GM23248 (cell line): ENCODE measurements around the gene TXLNB. TPM values are rescaled to one million over a fixed set of nuclear protein-coding genes. Genes with fewer than 3 reads are reported as not detected.

ENCODE experiments used
- DNase-seq: peaks from one replicate; pipeline ENCODE4 v3.0.0-alpha.2; 2015
- H2AFZ ChIP-seq: fragments of 200-600 bp; sonication (generic); 2 replicates; pipeline ENCODE4 v1.6.1; 2016; ENCODE audit warnings: antibody characterized with exemption
- H3F3A ChIP-seq: fragments of 200-600 bp; sonication (generic); 2 replicates; pipeline ENCODE4 v1.6.1; 2016; ENCODE audit warnings: mild to moderate bottlenecking, antibody characterized with exemption, mixed run types; ENCODE audit not compliant: insufficient read depth
- H3K27ac ChIP-seq: fragments of 200-600 bp; sonication (generic); 2 replicates; pipeline ENCODE4 v1.5.1; 2016; ENCODE audit warnings: mild to moderate bottlenecking
- H3K27me3 ChIP-seq: fragments of 200-600 bp; sonication (generic); replicated peaks from 2 replicates; pipeline ENCODE4 v1.6.1; 2016; ENCODE audit warnings: mild to moderate bottlenecking; ENCODE audit not compliant: insufficient read depth
- H3K36me3 ChIP-seq: fragments of 200-600 bp; sonication (generic); 2 replicates; pipeline ENCODE4 v1.6.1; 2016; ENCODE audit warnings: low read depth, mild to moderate bottlenecking
- H3K4me1 ChIP-seq: fragments of 200-600 bp; sonication (generic); 2 replicates; pipeline ENCODE4 v1.6.1; 2016; ENCODE audit warnings: mild to moderate bottlenecking; ENCODE audit not compliant: insufficient read depth
- H3K4me2 ChIP-seq: fragments of 200-600 bp; sonication (generic); one replicate; pipeline ENCODE4 v1.6.1; 2016; ENCODE audit warnings: mild to moderate bottlenecking; ENCODE audit not compliant: unreplicated experiment
- H3K4me3 ChIP-seq: fragments of 200-600 bp; sonication (generic); 2 replicates; pipeline ENCODE4 v1.5.1; 2016; ENCODE audit warnings: mild to moderate bottlenecking
- H3K79me2 ChIP-seq: fragments of 200-600 bp; sonication (generic); 2 replicates; pipeline ENCODE4 v1.6.1; 2016; ENCODE audit warnings: mild to moderate bottlenecking; ENCODE audit not compliant: insufficient read depth
- H3K9ac ChIP-seq: fragments of 200-600 bp; sonication (generic); 2 replicates; pipeline ENCODE4 v1.6.1; 2016; ENCODE audit warnings: mild to moderate bottlenecking
- H3K9me2 ChIP-seq: fragments of 200-600 bp; sonication (generic); 2 replicates; pipeline ENCODE4 v1.6.1; 2016; ENCODE audit warnings: mixed run types, mild to moderate bottlenecking, moderate library complexity; ENCODE audit not compliant: insufficient read depth
- H3K9me3 ChIP-seq: fragments of 200-600 bp; sonication (generic); one replicate; pipeline ENCODE4 v1.6.1; 2017; ENCODE audit warnings: low read depth
- H4K20me1 ChIP-seq: fragments of 200-600 bp; sonication (generic); 2 replicates; pipeline ENCODE4 v1.6.0; 2016; ENCODE audit not compliant: insufficient read depth
- EZH2 ChIP-seq: fragments of 200-600 bp; sonication (generic); IDR thresholded peaks from 2 replicates; pipeline ENCODE4 v1.6.1; 2018; ENCODE audit warnings: antibody characterized with exemption, mild to moderate bottlenecking; ENCODE audit not compliant: insufficient read depth, poor library complexity, severe bottlenecking
- EZH2phosphoT487 ChIP-seq: fragments of 200-600 bp; sonication (generic); IDR thresholded peaks from 2 replicates; pipeline ENCODE4 v1.6.1; 2018; ENCODE audit warnings: antibody characterized with exemption, moderate library complexity, mild to moderate bottlenecking, low read depth; ENCODE audit not compliant: insufficient read depth
- WGBS, 2 experiments: methylation state at CpG; one replicate each; pipeline ENCODE4 v1.1.6; 2015 to 2017; ENCODE audit warnings: low lambda C conversion rate in 2 of 2, low coverage in 1 of 2; ENCODE audit errors: missing lambda C conversion rate in 2 of 2; 5-methylcytosine and 5-hydroxymethylcytosine counted together
- in situ Hi-C: fragments of 300-500 bp; cut with MboI; formaldehyde crosslinking; loops from 2 replicates; pipeline ENCODE4 v1.15.0; 2020
- polyA plus RNA-seq: library from polyadenylated mRNA; unstranded; fragments of >200 nt; fragmentation: Nextera tagmentation; extraction: Ambion mirVana; gene quantifications from 2 replicates; pipeline ENCODE4 v1.2.1, GENCODE V29; 2016
- total RNA-seq: library from RNA; depleted of rRNA; stranded (reverse); fragments of >200 nt; shearing (Covaris generic); gene quantifications from 2 replicates; pipeline ENCODE4 v1.2.3, GENCODE V29; 2014

Gene TXLNB
- total and polyA plus RNA-seq, 2 experiments from 2014 or later, result 0.22 to 0.23 TPM

- DNase-seq, result no peak
- Histone ChIP-seq H3K79me2 (no peaks in the 10 kb centered on the region), H3F3A (no peaks in the 10 kb centered on the region), H3K9me2 (no peaks in the 10 kb centered on the region), H3K4me2 (no peak overlapping the region), H3K4me1 (no peaks in the 10 kb centered on the region), H3K9ac (no peak overlapping the region), H4K20me1 (no peaks in the 10 kb centered on the region), H3K36me3 (no peaks in the 10 kb centered on the region), H2AFZ (no peak overlapping the region), H3K4me3 (no peak overlapping the region), H3K27me3 (no peaks in the 10 kb centered on the region), H3K27ac (no peak overlapping the region), H3K9me3 (no peaks in the 10 kb centered on the region)
- TF ChIP-seq EZH2phosphoT487 (no peak), EZH2 (no peak)
- in situ Hi-C loops, result no loop called here
Observed at GRCh38 chr6:139325125-139325524, 33.3 kb upstream of the TXLNB start.

- H3K9me3 ChIP-seq, result no peaks in the 10 kb centered on the region
- H3K36me3 ChIP-seq, result no peaks in the 10 kb centered on the region
- in situ Hi-C loops, result no loop called here
- no peaks in the 10 kb centered on the region for H3K9me2 ChIP-seq
- 0 to 11% methylated on average over 1 of the region's 1 CpG for WGBS, 2 experiments
- no peak overlapping the region for H3K27ac ChIP-seq
- no peaks in the 10 kb centered on the region for H3K4me1 ChIP-seq
- no peak overlapping the region for H2AFZ ChIP-seq
- H3K4me2 ChIP-seq, result peak overlapping the region; percentile 10
- H4K20me1 ChIP-seq, result no peaks in the 10 kb centered on the region
- no peak for TF ChIP-seq EZH2
- TF ChIP-seq EZH2phosphoT487, result no peak
- H3K9ac ChIP-seq, result no peak overlapping the region
- H3K4me3 ChIP-seq, result no peak overlapping the region; the same call in 1 of the 2 replicates
- no peaks in the 10 kb centered on the region for H3F3A ChIP-seq
- DNase-seq, result no peak
- no peaks in the 10 kb centered on the region for H3K27me3 ChIP-seq
- no peaks in the 10 kb centered on the region for H3K79me2 ChIP-seq
Observed at GRCh38 chr6:139324301-139324555, 32.4 kb upstream of the TXLNB start.

GRCh38 chr6:139323511-139324300 lies 31.9 kb upstream of the TXLNB start:
- no peaks in the 10 kb centered on the region for H3K4me1 ChIP-seq
- H3K27ac ChIP-seq, result no peak overlapping the region
- peak; percentile 69 for DNase-seq
- no peak overlapping the region for H3K9ac ChIP-seq
- TF ChIP-seq EZH2 (no peak), EZH2phosphoT487 (no peak)
- peak overlapping the region; percentile 10 for H3K4me2 ChIP-seq
- no peaks in the 10 kb centered on the region for H3K79me2 ChIP-seq
- no peaks in the 10 kb centered on the region for H4K20me1 ChIP-seq
- no peaks in the 10 kb centered on the region for H3K27me3 ChIP-seq
- H2AFZ ChIP-seq, result peak overlapping the region; percentile 60
- in situ Hi-C loops, result no loop called here
- H3K36me3 ChIP-seq, result no peaks in the 10 kb centered on the region
- H3K9me3 ChIP-seq, result no peaks in the 10 kb centered on the region
- H3K9me2 ChIP-seq, result no peaks in the 10 kb centered on the region
- 62 to 65% methylated on average over 21 of the region's 21 CpGs for whole genome bisulfite sequencing, 2 experiments
- H3F3A ChIP-seq, result no peaks in the 10 kb centered on the region
- H3K4me3 ChIP-seq, result peak overlapping the region; percentile 42

GRCh38 chr6:139320081-139320480 lies 28.3 kb upstream of the TXLNB start:
- in situ Hi-C loops, result no loop called here

More at GRCh38 chr6:139320081-139320480, 28.3 kb upstream of the TXLNB start:
- Histone ChIP-seq H3K27ac (no peak overlapping the region), H3K27me3 (no peaks in the 10 kb centered on the region), H3F3A (no peaks in the 10 kb centered on the region), H3K9me3 (no peaks in the 10 kb centered on the region), H3K9ac (no peak overlapping the region), H3K9me2 (no peaks in the 10 kb centered on the region), H3K4me1 (no peaks in the 10 kb centered on the region), H4K20me1 (no peaks in the 10 kb centered on the region), H3K4me3 (no peak overlapping the region), H3K4me2 (no peak overlapping the region), H3K36me3 (no peaks in the 10 kb centered on the region), H3K79me2 (no peaks in the 10 kb centered on the region), H2AFZ (no peak overlapping the region)
- 60 to 67% methylated on average over 2 of the region's 2 CpGs for WGBS, 2 experiments
- TF ChIP-seq EZH2 (no peak), EZH2phosphoT487 (no peak)
- no peak for DNase-seq
